Activated naive CD4-positive, alpha-beta T cell treated with Interleukin-2 at 50 U/mL for 16 hours (primary cell): Measurements from ENCODE around the gene GSTP1.

Experiments
- DNase-seq: peaks from one replicate; pipeline ENCODE4 v3.0.0-alpha.2; 2020

GSTP1 gene

DNA sequence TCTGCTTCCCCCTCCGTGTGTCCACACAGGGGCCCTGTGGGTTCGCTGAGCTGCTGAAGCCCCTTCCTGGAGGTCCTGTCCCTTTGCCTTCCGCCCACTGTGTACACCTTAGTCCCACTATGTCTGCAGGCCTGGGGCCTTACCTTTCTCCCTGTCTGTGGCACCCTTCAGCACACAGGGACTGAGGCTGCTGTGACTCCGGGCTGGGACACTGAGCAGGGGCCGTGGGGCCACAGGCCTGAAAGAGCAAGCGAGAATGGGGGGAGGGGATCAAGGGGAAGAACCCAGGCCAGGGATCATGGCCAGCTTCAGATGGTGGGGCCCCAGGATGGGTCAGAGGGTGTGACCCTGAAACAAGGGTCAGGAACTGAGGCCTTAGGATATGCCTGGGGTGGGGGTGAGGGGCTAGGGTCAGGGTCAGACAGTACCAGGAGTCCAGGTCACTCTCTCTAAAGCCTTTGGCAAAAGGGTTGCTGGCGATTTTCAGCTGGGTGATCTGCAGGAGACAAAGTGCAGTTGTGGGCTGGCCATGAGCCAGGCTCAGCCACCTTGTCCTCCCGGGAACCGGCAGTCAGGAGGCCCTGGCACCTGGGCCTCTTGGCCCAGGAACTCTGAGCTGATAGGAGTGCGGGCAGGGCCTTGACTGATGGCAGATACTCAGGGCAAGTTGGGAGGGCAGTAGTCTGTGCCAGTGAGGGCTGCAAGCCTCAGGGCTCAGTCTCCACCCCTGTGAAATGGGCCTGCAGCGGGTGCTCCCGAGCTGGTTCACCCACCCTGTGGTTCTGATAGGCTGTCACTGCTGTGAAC is 48.8 kb downstream of the GSTP1 start:
- no peak for DNase-seq

DNA sequence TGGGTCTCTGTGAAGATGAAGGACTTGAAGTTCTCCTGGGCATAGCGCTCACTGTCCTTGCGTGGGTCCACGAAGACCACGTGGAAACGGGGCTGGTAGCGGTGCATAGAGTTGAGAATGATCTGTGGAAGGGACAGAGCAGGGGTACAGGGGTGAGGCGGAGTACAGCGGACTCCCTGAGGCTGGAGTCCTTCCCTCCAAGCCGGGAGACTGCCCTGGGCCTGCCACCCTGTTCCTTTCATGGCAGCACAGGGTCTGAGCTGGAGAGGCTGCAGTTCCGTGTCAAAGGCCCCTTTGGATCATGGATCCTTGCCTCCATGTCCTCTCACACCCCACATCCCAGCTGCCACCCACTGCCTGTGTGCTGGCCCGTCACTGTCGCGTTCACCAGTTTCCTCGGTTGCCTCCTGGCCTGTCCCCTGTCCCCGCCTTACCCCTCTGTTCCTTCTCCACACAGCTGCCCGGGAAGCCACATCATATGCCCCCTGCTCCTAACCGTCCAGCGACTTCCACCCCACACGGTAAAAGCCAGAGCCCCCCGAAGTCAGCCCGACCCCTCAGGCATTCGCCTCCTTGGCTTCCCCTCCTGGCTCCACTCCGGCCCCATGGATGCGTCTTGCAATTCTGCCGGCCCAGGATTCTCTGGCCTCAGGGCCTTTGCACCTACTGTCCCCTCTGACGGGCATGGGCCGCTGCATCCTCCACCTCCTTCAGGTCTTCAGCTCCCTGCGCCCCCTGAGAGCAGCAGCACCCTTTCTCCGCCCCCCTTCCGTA is 49.6 kb downstream of the GSTP1 start:
- no peak for DNase-seq

DNA sequence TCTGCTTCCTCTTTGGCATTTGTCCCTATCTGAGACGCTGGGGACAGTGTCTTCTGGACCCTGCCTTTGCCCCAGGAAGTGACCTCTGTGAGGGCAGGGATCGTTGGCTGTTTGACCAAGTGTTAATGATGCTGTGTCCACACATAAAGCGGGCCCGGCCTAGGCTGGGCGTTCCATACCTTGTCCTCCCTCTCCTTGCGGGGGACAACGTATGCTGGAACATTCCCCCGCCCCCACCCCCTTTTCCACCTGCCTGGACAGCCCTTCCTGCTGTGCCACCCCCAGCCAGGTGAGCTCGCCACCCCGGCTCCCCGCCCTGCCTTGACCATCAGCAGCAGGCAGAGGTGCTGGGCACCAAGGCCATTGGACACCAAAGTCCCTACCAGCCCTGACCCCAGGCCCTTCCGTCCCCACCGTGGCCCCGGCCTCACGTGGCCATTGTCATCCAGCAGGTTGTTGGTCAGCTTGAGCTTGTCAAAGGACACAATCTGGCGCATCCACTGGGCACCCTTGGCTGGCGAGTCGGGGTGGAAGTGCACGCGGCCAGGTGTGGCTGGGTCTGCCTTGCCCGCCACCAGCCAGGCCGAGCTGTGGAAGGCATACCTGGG is 50.2 kb downstream of the GSTP1 start:
- no peak for DNase-seq

DNA sequence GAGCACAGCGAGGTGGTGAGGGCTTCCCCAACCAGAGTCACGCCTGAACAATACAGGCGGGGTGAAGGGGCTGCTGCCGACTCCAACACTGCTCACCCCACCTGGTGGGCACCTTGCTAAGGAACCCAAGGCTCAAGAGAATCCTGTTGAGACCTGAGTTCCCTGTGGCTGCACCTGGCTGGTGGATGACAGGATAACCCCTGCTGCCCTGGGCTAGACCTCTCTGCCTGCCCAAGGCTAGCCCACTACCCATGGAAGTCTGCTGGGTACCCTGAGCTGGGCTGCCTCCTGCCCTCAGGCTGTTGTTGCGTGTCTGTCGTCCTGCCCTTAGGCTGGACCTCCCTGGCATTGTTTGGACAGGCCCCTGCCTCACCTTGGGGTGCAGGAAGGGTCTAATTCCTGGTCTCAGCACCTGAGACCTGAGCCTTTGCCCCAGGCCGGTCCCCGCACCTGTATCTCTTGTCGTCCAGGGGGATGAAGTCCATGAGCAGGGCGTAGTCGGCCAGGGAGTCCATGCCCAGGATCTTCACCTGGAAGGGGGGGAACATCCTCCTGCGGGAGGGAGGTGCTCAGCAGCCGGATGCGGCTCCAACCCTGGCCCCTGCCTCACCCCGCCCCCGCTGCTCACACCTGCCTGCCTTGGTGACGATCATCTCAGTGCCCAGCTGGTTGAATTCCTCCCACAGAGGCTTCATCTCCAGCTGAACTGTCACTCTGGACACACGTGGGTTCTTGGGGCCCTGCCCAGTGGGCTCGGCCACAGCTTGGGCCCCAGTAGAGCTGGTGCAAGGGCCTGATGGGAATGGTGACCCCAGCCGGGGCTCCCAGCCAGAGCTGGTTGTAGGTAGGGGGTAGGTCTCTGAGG is 51.0 kb downstream of the GSTP1 start:
- no peak for DNase-seq

DNA sequence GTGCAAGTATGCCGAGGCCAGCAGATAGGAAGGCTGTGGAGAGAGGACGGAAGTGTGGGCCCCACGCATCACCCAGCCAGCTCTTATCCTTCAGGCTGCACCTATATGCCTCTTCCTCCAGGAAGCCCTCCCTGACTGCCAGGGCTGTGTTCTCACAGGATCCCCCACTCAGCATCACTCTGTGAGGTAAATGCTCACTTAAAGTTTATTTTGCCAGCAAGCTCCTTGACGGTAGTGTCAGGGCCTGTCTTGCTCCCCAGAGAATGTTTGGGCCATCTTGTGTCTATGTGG is 51.6 kb downstream of the GSTP1 start:
- no peak for DNase-seq
